ENCODE measurements around the gene PALMD.

DNA sequence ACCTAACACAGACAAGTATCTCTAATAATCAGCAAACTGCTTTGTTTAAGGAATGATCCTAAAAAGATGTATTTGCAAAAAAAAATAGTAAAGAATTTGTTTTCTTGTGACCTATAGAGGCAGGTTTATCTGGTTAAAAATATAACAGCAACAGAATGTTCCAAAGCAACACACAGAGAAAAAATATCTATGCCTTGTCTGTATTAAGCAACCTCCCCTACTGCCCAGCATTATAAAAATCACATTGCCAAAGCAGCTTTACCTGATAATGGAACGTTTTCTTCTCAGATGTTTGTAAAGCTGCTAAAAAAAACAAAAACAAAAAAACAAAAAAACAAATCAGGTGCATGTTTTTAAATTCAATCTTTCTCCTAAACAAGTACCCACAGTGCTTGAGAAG, 24.7 kb downstream of the PALMD start:
- TF ChIP-seq NFIC (IDR thresholded peaks at IDR 0.05): no peak
- no peak for TF ChIP-seq EP300 (IDR thresholded peaks at IDR 0.05; ENCODE audit: borderline replicate concordance)
- TF ChIP-seq RAD21 (IDR thresholded peaks at IDR 0.05; ENCODE audit: low read depth): no peak
- TF ChIP-seq, protein P1, sequence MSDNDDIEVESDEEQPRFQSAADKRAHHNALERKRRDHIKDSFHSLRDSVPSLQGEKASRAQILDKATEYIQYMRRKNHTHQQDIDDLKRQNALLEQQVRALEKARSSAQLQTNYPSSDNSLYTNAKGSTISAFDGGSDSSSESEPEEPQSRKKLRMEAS (IDR thresholded peaks at IDR 0.05): no peak
- no peak for TF ChIP-seq CREB1 (IDR thresholded peaks at IDR 0.05; ENCODE audit: low read depth)
- no peak for TF ChIP-seq REST (IDR thresholded peaks at IDR 0.05; ENCODE audit: low read depth)
- no peak for TF ChIP-seq TAF1 (IDR thresholded peaks at IDR 0.05; ENCODE audit: low read depth)
- no peak for TF ChIP-seq YY1 (IDR thresholded peaks at IDR 0.05; ENCODE audit: low read depth)
- TF ChIP-seq CEBPB (IDR thresholded peaks at IDR 0.05): no peak
- TF ChIP-seq EGR1 (IDR thresholded peaks at IDR 0.05): no peak
- TF ChIP-seq ZBTB7A (IDR thresholded peaks at IDR 0.05; ENCODE audit: low read depth): no peak
